Activated CD8-positive, alpha-beta memory T cell treated with anti-CD3 and anti-CD28 coated beads, Interleukin-2, amount 10 ng/mL, durations not matched to agents 7 days and 5 days (primary cell): ENCODE data around the gene DAP. TPM values are rescaled to one million over a fixed set of nuclear protein-coding genes. Genes with fewer than 3 reads are reported as not detected.

Experiments used
- ATAC-seq: fragments of 150-1000 bp; cut with Tn5 transposase; one replicate; pipeline ENCODE4 v1.10.0; 2021; ENCODE audit warnings: moderate library complexity
- CTCF ChIA-PET: fragments of 350-600 bp; sonication (Branson Sonifier 250); formaldehyde crosslinking; loops from one replicate; lab custom pipeline; 2021; ENCODE audit warnings: antibody characterized with exemption; lab: Charles Lee
- DNase-seq: peaks from one replicate; pipeline ENCODE4 v3.0.0-alpha.2; 2020
- H3K27ac Mint-ChIP-seq: one replicate; pipeline ENCODE4 v1.8.0; 2021; ENCODE audit warnings: mild to moderate bottlenecking, mixed read lengths
- H3K27me3 Mint-ChIP-seq: one replicate; pipeline ENCODE4 v1.8.0; 2021; ENCODE audit warnings: mixed read lengths
- H3K36me3 Mint-ChIP-seq: one replicate; pipeline ENCODE4 v1.8.0; 2021; ENCODE audit warnings: mild to moderate bottlenecking, mixed read lengths
- H3K4me1 Mint-ChIP-seq: one replicate; pipeline ENCODE4 v1.8.0; 2021; ENCODE audit warnings: mixed read lengths
- H3K4me3 Mint-ChIP-seq: one replicate; pipeline ENCODE4 v1.8.0; 2021; ENCODE audit warnings: mild to moderate bottlenecking, moderate library complexity, mixed read lengths
- H3K9me3 Mint-ChIP-seq: one replicate; pipeline ENCODE4 v1.8.0; 2022; ENCODE audit warnings: low read depth, mixed read lengths
- total RNA-seq, 2 experiments: library from RNA; stranded (reverse); gene quantifications; one replicate each; pipeline ENCODE4 v1.2.3, GENCODE V29; 2021

Gene DAP
- total RNA-seq, 2 experiments from 2014 or later = 44.5 to 52.2 TPM

DNA sequence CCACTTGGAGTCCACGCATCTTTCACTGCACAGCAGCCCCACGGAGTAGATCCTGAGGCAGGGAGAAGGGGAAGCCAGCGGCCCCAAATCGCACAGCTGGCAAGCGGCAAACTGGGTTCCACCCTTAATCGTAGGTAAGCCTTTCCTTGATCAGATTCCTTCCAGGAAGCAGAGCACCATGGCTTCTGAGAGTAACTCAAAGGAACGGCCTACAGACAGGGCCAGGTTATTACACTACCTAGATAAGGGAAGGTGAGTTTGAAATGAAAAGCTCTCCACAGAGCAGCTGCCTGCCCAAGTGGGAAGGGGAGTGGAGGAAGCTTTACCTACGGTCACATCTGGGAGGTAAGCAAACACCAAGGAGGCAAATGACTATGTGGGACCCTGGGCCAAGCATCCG is 7.9 kb downstream of the DAP start:
- Mint-ChIP-seq H3K27me3 (no peaks in the 10 kb centered on the region), H3K4me3 (no peak overlapping the region), H3K9me3 (no peaks in the 10 kb centered on the region), H3K4me1 (peaks cover 11% of the 10 kb centered on the region), H3K27ac (no peak overlapping the region), H3K36me3 (peaks cover 7% of the 10 kb centered on the region)
- CTCF ChIA-PET = interaction anchor here (1.3 kb wide), 1 partner anchor 301 kb away, joined by 4 read pairs; no protein-coding TSS in a partner anchor
- DNase-seq (no peak), ATAC-seq (no peak)

DNA sequence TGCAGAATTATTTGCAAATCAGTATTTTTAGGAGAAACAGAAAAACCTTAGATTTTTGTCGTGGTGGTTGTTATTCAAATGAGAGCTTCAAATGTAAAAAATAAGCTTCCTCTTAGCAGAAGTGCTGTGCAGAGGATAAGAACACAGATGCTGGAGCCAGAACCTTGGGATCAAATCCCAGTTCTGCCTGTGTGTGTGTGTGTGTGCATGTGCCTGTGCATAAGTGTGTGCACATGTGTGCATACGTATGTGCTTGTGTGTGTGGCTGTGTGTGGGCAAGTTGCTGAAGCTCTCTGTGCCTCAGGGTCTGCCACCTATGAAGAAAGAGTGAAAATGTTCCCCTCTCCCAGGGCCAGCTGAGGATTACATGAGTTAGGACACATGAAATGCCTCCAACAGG is 8.6 kb downstream of the DAP start:
- no peaks in the 10 kb centered on the region for H3K9me3 Mint-ChIP-seq
- CTCF ChIA-PET = interaction anchor here (1.3 kb wide), 1 partner anchor 300 kb away, joined by 4 read pairs; no protein-coding TSS in a partner anchor
- no peak for ATAC-seq
- H3K27me3 Mint-ChIP-seq = no peaks in the 10 kb centered on the region
- H3K4me3 Mint-ChIP-seq = no peak overlapping the region
- no peak for DNase-seq
- H3K4me1 Mint-ChIP-seq = peaks cover 5% of the 10 kb centered on the region
- peaks cover 7% of the 10 kb centered on the region for H3K36me3 Mint-ChIP-seq
- no peak overlapping the region for H3K27ac Mint-ChIP-seq

DNA sequence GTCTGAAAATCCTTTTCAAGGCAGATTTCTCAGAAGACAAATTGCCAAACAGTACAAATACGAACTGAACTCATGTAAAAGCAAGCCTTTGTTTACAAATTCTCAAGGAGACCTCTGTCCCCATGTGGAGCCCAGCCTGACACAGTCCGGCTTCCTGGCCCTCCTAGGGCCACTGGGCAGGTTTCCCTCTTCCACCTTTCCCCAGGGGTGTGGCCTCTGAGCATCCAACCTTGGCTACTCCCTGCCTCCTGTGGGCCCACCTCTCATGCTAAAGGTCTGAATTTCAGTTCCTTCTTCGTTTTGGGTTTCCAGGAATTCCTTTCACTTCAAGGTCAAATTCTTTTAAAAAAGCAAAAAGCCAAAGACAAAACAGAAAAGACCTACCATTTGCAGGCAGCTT is 10.1 kb downstream of the DAP start:
- CTCF ChIA-PET = interaction anchor here (0.6 kb wide), 1 partner anchor 298 kb away, joined by 3 read pairs; no protein-coding TSS in a partner anchor
- Mint-ChIP-seq H3K4me1 (no peaks in the 10 kb centered on the region), H3K27ac (no peak overlapping the region), H3K4me3 (no peak overlapping the region), H3K36me3 (peaks cover 17% of the 10 kb centered on the region), H3K27me3 (no peaks in the 10 kb centered on the region), H3K9me3 (no peaks in the 10 kb centered on the region)
- no peak for ATAC-seq
- DNase-seq = no peak

DNA sequence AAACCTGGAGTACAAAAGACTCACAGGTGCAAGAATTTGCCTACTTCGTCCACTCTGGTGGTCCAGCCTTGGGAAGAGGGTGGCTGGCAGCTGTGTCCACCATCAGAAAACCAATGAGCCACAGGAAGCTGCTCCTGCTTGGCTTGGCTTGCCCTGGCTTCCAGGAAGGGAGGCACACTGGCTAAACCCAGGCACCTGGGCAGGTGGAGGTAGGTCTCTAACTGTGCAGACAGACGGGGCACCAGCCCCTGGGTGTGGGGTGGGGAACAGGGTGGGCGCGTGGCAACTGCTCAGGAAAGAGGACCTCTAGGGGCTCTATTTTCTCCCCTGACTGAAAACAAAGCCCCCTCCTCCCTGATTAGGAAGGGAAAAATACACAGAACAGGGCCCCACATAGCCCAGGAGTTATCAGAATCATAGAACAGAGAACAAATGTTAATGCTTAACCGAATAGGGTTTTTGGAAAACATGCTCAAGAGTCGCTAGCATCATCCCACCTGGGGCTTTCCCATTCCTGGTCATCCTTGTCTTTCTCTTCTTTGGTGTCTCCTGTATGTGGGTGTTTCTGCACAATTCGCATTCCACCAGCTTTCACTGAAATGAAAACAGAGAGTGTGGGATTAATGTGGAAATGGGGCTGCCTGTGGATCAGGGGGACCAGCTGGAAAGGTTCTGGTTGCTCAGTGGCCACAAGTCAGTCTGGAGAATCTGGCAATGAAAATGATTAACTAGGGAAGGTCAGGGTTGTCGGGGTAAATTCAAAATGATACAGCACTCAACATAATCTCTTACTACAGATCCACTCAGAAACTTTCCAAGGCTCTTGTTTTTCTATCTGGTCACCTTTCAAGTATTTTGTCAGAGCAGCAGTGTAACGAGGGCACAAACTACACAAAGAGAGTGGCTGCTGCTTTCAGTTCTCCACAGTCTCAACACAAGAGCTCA is 13.1 kb downstream of the DAP start:
- Mint-ChIP-seq H3K4me1 (no peaks in the 10 kb centered on the region), H3K27me3 (no peaks in the 10 kb centered on the region), H3K27ac (no peak overlapping the region), H3K4me3 (no peak overlapping the region), H3K9me3 (no peaks in the 10 kb centered on the region), H3K36me3 (peaks cover 34% of the 10 kb centered on the region)
- DNase-seq = no peak
- CTCF ChIA-PET = no interaction called here
- no peak for ATAC-seq

DNA sequence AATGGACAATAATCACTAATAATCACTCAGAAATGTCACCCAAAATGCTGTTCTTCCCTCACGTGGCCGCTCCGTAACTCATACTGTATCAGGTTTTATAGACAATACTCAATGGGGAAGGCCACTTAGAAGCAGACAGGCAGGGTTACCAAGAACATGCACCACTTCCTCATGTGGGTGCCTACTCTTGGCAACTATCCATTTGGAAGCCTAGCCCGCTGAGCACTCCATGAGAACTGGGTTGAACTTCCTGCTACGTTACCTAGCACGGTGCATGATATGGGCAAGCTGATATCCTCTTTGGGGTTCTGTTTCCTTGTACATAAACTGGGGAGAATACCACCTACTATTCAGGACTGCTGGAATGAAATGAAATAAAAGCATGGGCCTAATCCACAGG is 14.3 kb downstream of the DAP start:
- H3K27ac Mint-ChIP-seq = no peak overlapping the region
- ATAC-seq (no peak), DNase-seq (no peak)
- H3K27me3 Mint-ChIP-seq = no peaks in the 10 kb centered on the region
- no peak overlapping the region for H3K4me3 Mint-ChIP-seq
- H3K9me3 Mint-ChIP-seq = no peaks in the 10 kb centered on the region
- no peaks in the 10 kb centered on the region for H3K4me1 Mint-ChIP-seq
- CTCF ChIA-PET = no interaction called here
- H3K36me3 Mint-ChIP-seq = peaks cover 44% of the 10 kb centered on the region

DNA sequence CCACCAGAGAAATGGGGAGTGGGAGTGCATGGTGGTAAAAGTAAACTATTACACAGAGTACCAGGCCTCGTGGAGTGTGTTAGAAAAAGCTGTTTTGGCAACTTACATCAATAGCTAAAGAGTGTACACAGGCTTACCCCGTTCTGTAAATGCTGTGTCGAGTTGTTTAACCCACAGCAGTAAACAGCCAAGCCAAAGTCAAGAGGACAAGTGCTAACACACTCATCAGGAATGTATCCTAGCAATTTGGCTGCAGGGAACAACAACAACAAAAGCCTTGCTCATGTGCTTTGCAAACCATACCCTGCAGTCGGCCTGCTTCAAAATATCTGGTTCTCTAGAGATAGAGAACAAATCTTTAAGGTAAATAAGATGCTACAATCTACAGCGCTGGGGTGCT is 15.9 kb downstream of the DAP start:
- Mint-ChIP-seq H3K27ac (no peak overlapping the region), H3K9me3 (peaks cover 5% of the 10 kb centered on the region), H3K4me1 (no peaks in the 10 kb centered on the region), H3K36me3 (peaks cover 56% of the 10 kb centered on the region), H3K27me3 (no peaks in the 10 kb centered on the region), H3K4me3 (no peak overlapping the region)
- DNase-seq (no peak), ATAC-seq (no peak)
- CTCF ChIA-PET = no interaction called here

DNA sequence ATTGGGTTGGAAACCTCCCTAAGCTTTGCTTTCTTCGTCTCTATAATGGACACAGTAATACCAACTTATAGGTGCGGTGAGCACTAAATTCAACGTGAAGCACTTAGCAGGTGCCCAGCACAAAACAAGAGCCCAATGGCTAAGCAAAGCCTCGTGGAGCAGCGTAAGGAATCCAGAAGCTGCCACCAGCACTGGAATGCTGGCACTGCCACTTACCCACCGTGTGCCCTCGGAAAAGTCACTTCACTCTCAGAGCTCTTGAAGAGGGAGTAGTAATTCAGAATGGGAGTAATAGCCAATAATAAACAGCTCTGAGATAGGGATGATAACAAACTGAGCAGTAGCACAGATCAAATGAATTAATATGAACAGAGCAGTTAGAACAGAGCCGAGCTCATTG is 16.4 kb downstream of the DAP start:
- Mint-ChIP-seq H3K27ac (no peak overlapping the region), H3K4me3 (no peak overlapping the region), H3K4me1 (no peaks in the 10 kb centered on the region), H3K27me3 (no peaks in the 10 kb centered on the region), H3K9me3 (peaks cover 8% of the 10 kb centered on the region), H3K36me3 (peaks cover 61% of the 10 kb centered on the region)
- no peak for DNase-seq
- no peak for ATAC-seq
- CTCF ChIA-PET = no interaction called here

DNA sequence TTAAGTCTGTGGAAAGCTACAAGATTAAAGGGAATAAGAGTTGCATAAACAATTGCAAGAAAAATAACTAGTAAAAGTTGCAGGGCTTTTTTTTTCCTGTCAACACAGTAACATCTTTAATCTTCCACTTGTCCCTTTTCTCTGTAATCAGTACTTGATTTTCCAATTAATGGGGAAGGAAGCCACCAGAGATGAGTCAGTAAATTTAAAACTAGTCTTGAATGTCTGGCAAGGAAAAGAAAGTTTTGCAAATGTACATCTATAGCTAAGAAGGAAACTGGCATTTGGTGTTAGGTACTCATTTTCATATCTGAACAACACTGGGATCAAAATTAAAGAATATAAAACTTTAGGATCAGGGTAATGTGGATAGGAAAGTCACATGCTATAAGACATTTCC is 17.1 kb downstream of the DAP start:
- Mint-ChIP-seq H3K4me3 (no peak overlapping the region), H3K36me3 (peaks cover 67% of the 10 kb centered on the region), H3K27ac (no peak overlapping the region), H3K4me1 (no peaks in the 10 kb centered on the region), H3K27me3 (no peaks in the 10 kb centered on the region), H3K9me3 (peaks cover 8% of the 10 kb centered on the region)
- DNase-seq = no peak
- no peak for ATAC-seq
- CTCF ChIA-PET = no interaction called here

DNA sequence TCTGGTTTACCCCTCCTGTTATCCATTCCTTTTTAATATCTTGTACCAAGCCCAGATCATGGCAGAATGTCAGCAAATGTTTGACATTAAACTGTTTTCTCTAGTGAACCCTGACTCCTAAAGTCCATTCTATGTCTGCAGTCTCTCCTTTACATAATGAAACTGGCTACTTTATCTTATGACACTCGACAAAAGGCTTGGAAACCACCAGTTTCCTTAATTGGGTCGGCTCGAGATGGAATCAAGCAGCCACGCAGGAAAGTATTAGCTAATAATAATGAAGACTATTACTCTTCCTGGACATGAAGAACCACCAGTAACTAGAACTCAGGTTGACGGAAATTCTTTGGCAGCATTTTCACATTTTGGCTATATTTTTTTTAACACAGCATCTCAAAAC is 17.5 kb downstream of the DAP start:
- Mint-ChIP-seq H3K27me3 (no peaks in the 10 kb centered on the region), H3K27ac (no peak overlapping the region), H3K9me3 (peaks cover 8% of the 10 kb centered on the region), H3K36me3 (peaks cover 71% of the 10 kb centered on the region), H3K4me3 (no peak overlapping the region), H3K4me1 (no peaks in the 10 kb centered on the region)
- DNase-seq (no peak), ATAC-seq (no peak)
- CTCF ChIA-PET = no interaction called here

DNA sequence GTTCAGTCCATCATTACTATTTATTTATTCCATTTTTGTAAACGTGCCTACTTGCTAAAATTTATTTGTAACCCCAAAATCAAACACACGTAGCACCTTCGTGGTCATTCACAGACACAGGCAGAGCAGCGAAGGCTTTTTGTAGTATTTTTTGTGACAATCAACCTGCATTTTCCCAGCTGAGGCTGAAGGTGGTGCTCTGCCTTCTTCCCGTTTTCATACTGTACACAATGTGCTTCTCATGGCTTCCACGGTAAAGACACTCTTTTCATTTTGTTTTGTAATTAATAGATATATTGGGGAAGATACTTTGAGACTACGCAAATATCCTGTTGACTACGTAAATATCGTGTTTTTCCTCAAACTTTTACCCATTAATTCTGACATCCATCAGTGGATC is 19.4 kb downstream of the DAP start:
- CTCF ChIA-PET = no interaction called here
- peaks cover 8% of the 10 kb centered on the region for H3K9me3 Mint-ChIP-seq
- H3K4me3 Mint-ChIP-seq = no peak overlapping the region
- no peaks in the 10 kb centered on the region for H3K4me1 Mint-ChIP-seq
- DNase-seq (no peak), ATAC-seq (no peak)
- H3K27me3 Mint-ChIP-seq = no peaks in the 10 kb centered on the region
- H3K27ac Mint-ChIP-seq = no peak overlapping the region
- peaks cover 68% of the 10 kb centered on the region for H3K36me3 Mint-ChIP-seq

DNA sequence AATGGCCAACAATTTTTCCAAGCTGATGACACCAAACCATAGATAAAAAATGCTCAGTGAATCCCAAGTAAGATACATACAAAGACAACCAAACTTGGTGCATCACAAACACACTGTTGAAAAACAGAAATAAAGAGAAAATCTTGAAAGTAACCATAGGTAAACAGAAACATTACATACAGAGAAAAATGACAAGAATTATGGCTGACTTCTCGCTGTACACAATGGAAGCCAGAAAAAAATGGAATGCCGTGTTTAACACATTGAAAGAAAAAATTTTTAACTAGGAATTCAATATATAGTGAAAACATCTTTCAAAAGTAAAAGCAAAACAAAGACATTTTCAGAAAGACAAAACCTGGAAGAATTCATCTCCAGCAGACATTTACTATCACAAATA is 20.6 kb downstream of the DAP start:
- DNase-seq = no peak
- Mint-ChIP-seq H3K27ac (no peak overlapping the region), H3K9me3 (peaks cover 8% of the 10 kb centered on the region), H3K27me3 (no peaks in the 10 kb centered on the region), H3K4me1 (no peaks in the 10 kb centered on the region), H3K4me3 (no peak overlapping the region), H3K36me3 (peaks cover 61% of the 10 kb centered on the region)
- ATAC-seq = no peak
- CTCF ChIA-PET = no interaction called here

DNA sequence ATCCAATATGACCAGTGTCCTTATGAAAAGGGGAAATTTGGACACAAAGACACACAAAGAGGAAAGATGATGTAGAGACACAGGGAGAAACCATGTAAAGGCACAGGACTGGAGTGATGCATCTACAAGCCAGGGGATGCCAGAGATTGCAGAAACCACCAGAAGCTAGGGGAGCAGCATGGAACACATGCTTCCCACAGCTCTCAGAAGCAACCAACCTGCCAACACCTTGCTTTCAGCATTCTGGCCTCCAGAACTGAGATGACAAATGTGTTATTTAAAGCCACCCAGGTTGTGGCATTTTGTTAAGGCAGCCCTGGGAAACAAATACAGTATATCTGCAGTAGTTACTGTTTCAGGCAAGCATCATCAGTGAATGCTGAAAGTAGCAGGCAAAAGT is 23.2 kb downstream of the DAP start:
- CTCF ChIA-PET = no interaction called here
- H3K4me1 Mint-ChIP-seq = no peaks in the 10 kb centered on the region
- ATAC-seq (no peak), DNase-seq (no peak)
- peaks cover 44% of the 10 kb centered on the region for H3K36me3 Mint-ChIP-seq
- peaks cover 8% of the 10 kb centered on the region for H3K9me3 Mint-ChIP-seq
- no peak overlapping the region for H3K4me3 Mint-ChIP-seq
- no peak overlapping the region for H3K27ac Mint-ChIP-seq
- H3K27me3 Mint-ChIP-seq = no peaks in the 10 kb centered on the region

DNA sequence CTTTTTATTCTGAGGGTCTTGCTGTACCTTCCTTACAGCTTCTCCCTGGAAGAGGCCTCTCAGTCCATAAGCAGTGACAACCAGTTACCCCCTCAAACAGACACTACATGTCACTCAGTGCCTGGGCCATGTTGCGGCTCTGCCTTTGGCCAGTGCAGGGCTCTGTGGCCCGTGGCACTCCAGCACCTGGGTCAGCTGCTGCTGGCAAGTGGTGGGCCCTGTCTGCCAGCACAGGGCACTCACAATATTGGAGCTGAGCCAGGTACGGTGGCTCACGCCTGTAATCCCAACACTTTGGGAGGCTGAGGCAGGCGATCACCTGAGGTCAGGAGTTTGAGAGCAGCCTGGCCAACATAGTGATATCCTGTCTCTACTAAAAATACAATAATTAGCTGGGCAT is 24.2 kb downstream of the DAP start:
- CTCF ChIA-PET = no interaction called here
- Mint-ChIP-seq H3K9me3 (peaks cover 8% of the 10 kb centered on the region), H3K36me3 (peaks cover 43% of the 10 kb centered on the region), H3K27ac (no peak overlapping the region), H3K4me1 (no peaks in the 10 kb centered on the region), H3K27me3 (no peaks in the 10 kb centered on the region), H3K4me3 (no peak overlapping the region)
- DNase-seq = no peak
- ATAC-seq = no peak

DNA sequence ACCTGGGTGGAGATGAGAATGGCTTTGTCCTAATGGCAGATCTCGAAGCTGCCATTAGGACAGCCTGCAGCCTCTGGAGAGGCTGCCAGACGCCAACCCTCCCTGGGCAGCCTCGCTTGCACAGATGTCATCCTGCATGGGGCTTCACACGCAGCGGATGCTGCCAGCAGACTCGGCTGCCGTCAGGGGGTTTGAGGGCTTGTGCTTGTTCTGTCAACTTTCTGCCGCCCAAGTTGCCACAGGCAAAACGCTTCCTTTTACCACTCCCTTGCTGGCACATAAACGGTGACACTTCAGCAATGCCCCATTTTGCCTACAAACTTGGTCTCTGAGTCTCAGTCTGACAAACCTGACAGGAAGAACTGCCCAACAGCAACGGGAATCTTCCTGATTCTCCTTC is 24.7 kb downstream of the DAP start:
- ATAC-seq (no peak), DNase-seq (no peak)
- Mint-ChIP-seq H3K9me3 (peaks cover 8% of the 10 kb centered on the region), H3K27me3 (no peaks in the 10 kb centered on the region), H3K4me3 (no peak overlapping the region), H3K27ac (no peak overlapping the region), H3K4me1 (no peaks in the 10 kb centered on the region), H3K36me3 (peaks cover 39% of the 10 kb centered on the region)
- CTCF ChIA-PET = no interaction called here
